PC-9 (cell line): ENCODE measurements around the gene GSN.

ENCODE experiments used
- EZH2 ChIP-seq: fragments of 200-600 bp; sonication (generic); IDR thresholded peaks from 2 replicates; pipeline ENCODE4 v1.8.0; 2017; ENCODE audit warnings: antibody characterized with exemption, low read depth
- TF ChIP-seq, protein P1 (sequence below): fragments of 200-600 bp; sonication (generic); conservative IDR thresholded peaks from 2 replicates; pipeline ENCODE4 v1.6.1; 2017; ENCODE audit warnings: mixed run types, antibody characterized with exemption, mild to moderate bottlenecking, moderate library complexity

DNA sequence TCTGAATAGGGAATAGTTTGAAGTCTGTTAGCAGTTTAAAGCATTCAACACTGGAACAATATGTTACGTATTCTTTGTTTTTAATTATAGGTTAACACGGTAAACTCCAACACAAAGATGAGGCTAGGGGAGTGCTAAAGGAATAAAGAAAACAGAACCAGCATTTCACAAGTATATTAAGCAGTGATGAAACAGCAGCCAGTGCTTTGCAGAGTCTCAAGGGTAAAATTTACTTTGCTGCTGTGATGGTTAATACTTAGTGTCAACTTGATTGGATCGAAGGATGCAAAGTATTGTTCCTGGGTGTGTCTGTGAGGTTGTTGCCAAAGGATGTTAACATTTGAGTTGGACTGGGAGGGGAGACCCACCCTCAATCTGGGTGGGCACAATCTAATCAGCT is 30.0 kb upstream of the GSN start:
- TF ChIP-seq, protein P1, sequence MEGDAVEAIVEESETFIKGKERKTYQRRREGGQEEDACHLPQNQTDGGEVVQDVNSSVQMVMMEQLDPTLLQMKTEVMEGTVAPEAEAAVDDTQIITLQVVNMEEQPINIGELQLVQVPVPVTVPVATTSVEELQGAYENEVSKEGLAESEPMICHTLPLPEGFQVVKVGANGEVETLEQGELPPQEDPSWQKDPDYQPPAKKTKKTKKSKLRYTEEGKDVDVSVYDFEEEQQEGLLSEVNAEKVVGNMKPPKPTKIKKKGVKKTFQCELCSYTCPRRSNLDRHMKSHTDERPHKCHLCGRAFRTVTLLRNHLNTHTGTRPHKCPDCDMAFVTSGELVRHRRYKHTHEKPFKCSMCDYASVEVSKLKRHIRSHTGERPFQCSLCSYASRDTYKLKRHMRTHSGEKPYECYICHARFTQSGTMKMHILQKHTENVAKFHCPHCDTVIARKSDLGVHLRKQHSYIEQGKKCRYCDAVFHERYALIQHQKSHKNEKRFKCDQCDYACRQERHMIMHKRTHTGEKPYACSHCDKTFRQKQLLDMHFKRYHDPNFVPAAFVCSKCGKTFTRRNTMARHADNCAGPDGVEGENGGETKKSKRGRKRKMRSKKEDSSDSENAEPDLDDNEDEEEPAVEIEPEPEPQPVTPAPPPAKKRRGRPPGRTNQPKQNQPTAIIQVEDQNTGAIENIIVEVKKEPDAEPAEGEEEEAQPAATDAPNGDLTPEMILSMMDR = no peak
- no peak for TF ChIP-seq EZH2
